Measurements from ENCODE around the gene LMOD2.

Gene LMOD2

DNA sequence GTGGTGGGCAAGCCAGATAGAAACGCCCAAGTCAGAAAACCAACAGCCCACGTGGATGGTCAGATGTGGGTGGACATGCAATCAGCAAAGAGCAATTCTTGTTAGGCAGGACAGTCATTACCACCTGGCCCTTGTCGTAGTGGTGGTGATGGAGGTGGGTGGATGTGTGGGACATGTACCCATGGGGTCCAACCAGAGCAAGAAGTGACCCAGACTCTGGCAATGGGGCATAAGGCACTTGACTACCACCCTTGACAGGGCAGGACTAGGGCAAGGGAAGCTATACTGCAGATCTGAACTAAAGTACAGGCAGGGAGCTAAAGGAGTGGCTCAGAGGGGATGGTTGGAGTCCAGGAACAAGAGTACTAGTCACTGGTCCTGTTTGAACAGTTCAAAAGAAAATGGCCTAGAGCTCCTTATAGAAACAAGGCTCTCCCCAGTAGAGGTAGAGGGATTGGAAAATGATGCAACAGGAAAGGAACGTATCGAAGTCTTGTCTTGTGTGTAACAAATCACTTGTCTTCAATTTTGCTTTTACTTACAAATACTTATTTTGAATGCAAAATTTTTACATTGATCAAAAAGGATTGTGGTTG lies 17.6 kb downstream of the LMOD2 start:
- no peak for DNase-seq (ENCODE audit: low read depth, low spot score)

DNA sequence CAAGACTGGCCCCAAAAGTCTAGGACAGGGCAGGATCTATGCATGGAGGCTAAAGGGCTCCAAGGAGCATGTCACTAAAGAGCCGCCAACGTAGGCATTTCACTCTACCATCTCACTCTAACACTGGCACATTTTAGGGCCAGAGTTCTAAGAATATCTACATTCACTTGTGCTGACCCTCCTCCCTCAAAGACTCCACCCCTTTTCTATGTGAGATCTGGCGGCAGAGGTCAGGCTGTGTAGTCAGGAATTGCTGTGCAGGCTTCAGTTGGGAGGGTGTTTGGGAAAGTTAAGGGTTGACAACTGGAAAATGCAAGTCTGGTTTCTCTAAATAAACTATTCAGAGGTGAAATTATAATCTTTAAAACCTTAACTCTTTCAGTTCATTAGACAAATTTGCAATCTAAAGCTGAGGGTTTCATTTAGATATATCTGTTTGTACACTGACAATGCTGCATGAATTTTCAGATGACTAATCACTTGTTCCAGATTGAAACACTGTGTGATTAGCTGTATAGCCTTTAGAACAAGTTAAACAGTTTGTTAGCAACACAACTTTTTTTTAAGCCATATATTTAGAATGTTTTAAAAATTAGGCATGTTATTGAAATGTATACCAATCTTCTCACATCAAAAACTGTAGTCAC lies 18.2 kb downstream of the LMOD2 start:
- DNase-seq (ENCODE audit: low read depth, low spot score): no peak

DNA sequence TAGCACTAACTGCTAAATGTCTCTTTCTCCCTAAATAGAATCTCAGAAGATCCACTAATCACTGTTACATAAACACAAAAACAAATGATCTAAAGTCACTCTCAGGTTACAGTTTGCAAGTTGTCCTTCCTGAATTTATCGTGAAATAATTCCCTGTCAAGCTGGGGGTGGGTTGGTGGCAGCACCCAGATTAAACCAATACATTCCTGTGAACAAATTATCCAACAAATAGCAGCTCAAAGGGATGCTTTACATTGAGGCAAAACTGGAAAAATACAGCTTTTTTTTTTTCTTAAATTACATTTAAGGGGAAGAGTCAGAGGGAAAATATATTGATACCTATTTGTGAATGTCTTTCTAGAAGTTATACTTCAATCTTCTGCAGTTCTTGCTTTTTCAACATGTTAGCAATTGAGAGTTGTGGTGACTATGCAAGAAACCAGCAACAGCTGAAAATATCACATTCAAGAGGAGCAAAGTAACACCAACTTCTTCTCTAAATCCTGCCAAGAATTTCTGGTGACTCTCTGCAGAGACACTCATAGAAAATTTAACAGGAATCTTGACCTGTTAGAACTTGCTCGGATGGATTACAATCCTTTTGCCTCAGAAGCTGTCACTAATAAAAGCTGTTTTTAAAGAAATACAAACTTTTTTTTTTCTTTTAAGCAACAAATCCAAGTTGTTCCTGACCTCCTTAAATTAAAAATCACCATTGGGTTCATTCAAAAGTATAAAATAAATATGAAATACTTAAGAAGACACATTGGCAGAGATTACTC lies 18.9 kb downstream of the LMOD2 start:
- no peak for DNase-seq (ENCODE audit: low read depth, low spot score)

DNA sequence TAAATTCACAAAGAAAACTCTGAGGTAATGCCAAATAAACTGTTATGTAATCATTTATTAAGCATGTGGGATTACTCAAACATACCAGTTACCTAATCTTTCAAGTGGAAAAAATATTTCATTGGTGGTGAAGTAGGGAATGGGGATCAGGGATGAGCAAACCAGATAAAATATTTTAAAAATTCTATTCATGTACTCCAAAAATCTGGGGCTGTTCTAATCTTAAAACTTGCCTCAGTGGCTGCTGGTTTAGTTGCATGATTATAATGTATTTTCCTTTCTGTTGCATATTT lies 19.5 kb downstream of the LMOD2 start:
- no peak for DNase-seq (ENCODE audit: low read depth, low spot score)

DNA sequence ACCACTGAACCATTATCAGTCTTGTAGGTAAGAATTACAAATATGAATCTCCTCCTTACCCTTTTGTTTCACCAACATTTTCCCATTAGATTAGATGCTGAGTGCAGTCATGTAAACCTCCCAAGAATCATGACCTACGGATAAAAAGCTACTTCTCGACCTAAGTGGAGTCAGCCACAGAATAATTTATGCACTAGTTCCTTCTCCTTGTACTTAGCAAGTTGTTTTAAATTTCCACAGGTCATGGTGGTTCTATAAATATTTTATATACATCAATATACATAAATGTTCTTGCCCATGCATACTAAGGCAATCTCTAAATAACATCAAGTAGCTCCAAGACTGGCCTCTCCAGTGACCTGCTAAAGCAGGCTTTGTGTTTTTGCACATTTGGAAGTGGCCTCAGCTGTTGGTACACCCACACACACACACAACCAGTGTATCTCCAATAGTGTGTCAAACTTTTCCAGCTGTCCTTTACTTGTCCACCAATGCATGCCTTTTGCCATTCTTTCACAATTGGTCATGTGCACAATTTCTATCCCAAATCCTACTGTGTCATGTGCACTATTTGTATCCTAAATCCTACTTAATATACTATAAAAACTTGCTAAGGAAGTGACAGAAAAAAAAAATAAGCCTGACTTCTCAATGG lies 21.5 kb downstream of the LMOD2 start:
- DNase-seq (ENCODE audit: low read depth, low spot score): no peak

DNA sequence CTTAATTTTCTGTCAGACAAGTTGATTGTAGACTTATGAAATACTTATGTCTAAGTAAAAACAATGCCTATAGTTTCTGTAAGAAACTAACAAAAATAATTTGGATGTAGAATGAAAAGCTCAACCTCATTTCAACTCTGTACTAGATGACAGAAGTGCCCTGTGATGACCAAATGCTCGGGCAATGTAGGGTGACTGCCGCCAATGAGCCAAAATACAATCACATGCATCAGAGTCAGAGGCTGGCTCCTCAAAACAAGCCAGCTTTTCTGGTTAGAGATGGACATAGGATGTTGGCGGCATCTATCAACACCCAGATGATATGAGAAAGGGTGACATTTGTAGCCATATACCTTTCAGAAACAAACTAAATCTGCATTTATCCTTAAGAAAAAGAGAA lies 23.9 kb downstream of the LMOD2 start:
- no peak for DNase-seq (ENCODE audit: low read depth, low spot score)

DNA sequence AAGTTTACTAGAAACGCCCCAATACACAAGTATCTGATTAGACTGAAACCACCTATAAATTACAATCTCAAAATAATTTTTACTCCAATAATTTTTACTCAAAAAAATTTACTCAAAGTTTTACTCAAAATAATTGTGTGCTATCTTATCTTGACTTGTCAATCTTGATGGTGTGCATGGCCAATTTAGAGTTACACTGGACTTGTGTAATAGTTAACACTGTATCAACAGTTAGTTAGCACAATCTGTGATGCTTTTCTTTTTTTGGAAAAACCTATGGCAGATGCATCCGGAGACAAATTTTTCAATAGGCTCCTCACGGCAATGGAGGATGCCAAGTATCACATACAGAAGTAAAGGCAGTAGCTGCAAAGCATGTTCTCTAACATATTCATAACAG lies 24.9 kb downstream of the LMOD2 start:
- DNase-seq (ENCODE audit: low read depth, low spot score): no peak

DNA sequence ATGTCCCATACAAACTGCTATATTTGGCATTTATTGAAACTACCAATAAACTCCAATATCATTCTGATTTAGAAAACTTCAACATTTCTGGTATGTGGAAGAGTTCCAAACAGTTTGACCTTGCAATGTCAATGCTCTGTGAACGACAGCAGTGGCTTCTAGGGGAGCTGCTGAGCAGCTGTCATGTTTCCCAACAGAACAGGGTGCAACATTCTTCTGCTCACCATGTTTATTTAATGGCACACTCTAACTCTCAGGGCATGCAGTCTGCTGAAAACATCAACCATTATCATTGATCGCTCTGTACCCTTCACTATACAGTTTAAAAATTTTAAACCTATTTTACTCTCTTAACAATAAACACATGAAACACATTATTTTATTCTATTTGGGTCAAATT lies 25.9 kb downstream of the LMOD2 start:
- no peak for DNase-seq (ENCODE audit: low read depth, low spot score)

DNA sequence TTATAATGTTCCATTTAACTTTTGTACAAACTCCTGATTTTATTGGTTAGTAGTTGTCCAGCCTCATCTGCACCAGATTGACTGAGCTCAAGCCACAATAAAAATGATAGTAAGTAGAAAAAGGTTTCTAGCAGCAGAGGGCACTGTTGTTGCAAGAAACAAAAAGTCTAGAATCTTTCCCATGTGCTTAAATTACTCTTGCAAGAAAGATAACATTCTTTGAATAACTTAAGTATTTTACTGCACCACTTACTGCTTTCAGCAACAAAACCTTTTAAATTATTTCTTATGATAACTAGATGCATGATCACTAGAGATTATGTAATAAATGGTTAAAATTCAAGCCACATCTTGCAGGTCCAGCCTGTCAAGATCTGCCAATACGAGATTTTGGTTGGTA lies 27.0 kb downstream of the LMOD2 start:
- DNase-seq (ENCODE audit: low read depth, low spot score): no peak

DNA sequence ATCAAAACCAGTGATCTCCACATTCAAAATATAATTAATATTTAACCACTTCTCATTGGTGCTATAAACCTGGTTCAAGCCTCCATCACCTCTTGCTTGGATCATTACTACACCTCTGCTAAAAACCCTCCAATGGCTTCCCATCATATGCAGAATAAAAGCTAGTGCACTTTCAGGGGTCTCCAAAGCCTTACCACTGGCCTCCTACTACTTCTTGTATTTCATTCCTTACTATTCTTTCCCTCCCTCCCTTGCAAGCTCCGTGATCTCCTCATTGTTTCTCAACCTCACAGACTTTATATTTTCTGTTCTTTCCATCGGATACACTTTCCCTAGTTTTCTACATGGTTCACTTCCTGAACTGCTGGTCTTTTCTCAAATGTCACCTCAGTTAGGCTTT lies 31.5 kb downstream of the LMOD2 start:
- DNase-seq (ENCODE audit: low read depth, low spot score): no peak

DNA sequence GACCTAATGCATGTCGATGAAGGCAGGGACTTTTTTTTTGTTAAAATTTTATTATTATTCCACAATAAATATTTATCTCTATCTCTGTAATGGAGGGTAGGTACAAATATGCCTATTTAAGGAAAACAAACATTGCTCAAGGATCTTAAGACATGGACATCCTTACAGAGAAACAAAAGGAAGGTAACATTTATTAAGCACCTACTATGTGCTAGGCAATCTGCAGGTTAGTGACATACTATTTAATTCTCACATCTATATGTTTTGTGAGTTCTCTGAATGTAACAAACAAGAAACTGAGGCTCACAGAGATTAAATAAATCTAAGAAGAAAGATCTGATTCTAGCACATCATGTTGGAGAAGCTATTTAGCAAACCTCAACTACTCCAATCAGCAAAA lies 32.1 kb downstream of the LMOD2 start:
- DNase-seq (ENCODE audit: low read depth, low spot score): no peak

DNA sequence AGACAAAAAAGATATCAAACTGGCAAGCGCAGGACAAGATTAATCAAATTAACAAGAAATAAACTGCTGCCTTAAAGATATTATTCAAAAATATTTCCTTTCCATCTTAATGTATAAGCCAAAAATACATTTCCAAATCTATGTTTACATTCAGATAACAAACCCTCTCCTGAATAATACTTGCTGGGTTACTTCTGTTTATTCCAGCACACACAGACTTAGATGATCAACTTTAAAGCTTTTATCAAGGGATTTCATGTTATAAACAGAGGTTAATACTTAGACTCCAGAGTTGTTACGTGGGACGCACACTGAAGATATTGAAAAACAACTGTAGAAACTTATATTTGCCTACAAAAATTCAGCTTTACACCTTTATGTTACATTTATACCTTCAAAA lies 33.6 kb downstream of the LMOD2 start:
- no peak for DNase-seq (ENCODE audit: low read depth, low spot score)

DNA sequence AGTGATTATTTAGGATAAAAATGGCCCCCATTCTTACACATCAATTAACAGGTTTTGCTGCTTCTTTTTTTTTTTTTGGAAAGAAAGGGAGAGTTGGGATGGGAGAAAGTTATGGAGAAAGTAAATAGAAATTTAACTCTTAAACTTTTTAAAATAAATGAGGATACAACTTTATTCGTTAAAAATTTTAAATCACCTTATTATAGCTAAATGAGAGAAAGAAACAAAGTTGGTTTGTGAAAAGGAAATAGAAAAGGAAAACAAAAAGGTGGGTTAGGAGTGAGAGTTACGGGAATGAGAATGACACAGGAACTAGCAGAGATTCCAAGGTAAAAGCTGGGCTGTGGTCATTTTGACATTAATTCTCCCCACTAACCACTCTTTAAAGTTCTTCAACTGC lies 34.9 kb downstream of the LMOD2 start:
- no peak for DNase-seq (ENCODE audit: low read depth, low spot score)

DNA sequence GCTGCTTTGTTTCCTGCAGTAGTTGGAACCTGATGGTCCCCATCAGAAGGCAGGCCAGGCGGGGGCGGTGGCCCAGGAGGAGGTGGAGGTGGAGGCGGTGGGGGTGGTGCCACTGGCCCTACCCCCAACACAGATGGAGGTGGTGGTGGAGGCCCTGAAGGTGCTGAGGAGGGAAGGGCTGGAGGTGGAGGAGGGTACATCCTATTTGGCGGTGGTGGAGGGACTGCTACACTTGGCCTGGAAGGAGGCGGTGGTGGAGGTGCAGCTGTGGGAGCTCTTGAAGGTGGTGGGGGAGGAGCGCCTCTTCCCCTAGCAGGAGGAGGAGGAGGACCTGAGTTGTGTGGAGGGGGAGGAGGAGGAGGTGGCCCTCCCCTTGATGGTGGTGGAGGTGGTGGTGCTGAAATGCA lies 36.8 kb downstream of the LMOD2 start:
- no peak for DNase-seq (ENCODE audit: low read depth, low spot score)

DNA sequence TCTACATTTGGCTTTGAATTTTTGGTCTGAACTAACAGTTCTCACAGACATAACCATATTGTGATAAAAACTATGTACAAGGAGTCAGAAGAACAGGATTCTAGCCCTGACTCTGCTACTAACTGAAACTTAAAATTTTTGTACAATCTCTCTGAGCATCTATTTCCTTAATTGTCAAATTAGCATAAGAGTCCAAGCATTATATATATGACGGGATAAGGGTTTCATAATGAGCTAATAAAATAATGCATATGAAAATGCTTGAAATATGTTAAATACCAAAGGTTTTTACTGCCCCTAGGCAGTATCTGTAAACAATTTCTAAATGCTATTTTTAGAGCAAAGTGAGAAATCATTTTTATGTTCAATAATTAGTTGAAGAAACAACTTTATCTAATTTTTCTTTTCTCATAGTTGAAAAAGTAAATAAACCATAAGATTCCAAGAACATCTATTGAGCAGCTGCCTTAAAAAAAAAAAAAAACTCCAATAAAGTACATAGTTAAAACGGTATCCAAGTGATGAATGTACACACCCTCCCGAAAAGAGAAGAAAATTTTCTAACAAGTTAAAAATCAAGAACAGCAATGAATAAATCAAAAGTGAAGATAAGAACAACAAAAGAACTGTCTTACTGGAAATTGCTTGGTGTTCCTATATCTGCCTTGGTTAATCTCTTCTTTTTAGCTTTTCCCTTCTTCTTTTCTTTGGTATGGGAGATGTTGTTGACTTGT lies 40.4 kb downstream of the LMOD2 start:
- DNase-seq (ENCODE audit: low read depth, low spot score): no peak

DNA sequence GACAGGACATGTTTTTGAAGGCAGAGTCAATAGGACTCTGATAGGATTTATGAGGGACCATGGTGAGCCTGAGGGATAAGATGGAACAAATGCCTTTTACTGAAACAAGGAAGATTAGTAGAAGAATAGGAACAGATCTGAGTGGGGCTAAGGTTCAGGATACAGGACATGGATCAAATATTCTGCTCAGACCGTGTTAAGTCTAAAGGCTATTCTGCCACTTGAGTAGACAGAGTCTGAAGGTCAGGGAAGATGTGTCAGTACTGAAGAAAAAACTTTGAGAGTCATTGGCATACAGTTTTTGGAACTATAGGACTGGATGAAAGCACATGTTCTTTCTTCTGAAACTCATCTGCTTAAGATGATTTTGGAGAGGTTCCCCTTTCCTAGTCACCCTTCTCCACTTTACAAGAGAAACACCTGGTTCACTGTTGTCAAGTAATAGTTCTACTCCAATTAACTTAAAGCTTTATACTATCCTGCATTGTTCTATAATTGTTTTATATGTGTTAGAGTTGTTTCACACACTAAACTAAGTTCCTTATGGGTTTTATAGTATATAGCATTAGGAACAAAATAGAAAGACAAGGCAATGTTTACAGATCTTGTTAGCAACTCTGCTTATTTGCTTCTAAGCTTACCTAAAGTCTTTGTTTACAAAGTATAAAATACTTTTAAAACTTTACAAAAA lies 49.7 kb downstream of the LMOD2 start:
- DNase-seq (ENCODE audit: low read depth, low spot score): no peak

DNA sequence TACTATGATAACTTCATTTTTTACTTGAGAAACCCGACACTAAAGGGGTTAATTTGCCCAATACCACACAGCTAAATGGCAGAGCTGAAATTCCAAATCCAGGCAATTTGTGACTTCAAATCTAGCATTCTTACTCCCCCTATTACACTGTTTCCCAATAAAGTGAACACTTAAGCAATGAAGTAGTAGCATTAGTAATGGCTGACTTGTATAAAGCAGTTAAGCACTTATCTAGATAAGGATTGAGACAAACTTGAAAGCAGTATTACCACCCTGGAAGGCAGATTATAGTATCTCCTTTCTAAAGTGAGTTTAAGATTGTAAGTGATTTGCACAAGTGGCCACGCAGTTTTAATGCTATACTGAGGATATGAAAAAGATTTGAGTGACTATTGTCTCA lies 53.9 kb downstream of the LMOD2 start:
- DNase-seq (ENCODE audit: low read depth, low spot score): no peak

DNA sequence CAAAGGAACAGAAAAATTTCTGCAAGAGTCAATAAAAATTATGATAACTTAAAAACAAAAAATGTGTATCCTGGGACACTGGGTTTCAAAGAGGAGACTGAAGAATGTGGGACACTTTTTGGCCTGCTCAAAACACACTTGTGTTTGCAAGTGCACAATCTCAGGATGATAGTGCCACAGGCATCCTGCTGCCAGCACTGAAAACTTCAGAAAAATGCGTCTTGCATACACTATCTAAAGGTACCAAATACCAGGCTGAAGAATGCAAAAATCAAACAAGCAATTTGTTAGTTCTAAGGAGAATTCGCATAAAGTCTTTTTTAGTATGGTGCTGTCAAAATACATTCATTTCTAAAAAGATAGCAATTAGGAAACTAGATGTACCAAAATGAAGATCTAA lies 55.0 kb downstream of the LMOD2 start:
- DNase-seq (ENCODE audit: low read depth, low spot score): no peak

DNA sequence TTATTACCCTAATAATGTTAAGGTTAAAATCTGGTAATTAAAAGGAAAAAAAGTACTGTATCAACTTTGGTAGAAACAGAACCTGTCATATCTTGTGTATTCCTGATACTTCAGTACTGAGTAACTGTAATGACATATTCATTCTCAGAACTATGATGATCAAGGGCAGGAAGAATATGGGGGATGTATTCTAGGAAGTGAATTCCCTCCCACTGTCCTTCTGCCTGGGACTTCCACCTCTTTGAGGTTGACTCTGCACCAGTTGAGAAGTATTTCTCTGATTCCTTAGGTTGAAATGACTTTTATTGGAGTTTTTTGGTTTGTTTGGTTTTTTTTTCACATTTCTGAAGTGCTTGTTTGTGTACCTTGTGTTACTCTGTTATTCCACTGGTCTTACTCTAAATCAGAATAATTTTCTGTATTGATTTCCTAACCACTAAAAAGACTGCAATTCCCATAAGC lies 56.2 kb downstream of the LMOD2 start:
- DNase-seq (ENCODE audit: low read depth, low spot score): no peak

DNA sequence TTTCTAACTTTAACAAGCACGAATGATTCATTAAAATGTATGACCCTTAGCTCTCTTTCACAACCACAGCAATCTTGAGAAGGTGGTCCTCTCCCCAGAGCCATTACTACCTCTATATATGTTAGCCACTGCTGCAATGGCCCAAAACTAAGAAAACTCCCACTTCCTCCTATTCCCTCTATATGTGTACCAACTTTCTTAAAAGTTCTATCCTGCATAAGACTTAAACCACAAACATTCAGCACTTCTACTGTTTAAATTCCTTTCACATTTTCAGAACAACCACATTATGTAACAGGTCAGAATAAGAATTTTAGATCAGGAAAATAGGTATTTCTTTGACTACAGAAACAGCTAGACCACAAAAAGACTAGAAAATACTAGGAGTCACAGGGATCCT lies 57.0 kb downstream of the LMOD2 start:
- DNase-seq (ENCODE audit: low read depth, low spot score): no peak
